ENCODE measurements around the gene LYPD4.
A peak's percentile ranks its signal among the peaks of the same experiment; 100 is the strongest.
"Not testable (repeated sequence)": the region's sequence is repeated elsewhere in the genome, so short reads cannot be mapped to it uniquely, and the experiment has no call there.

The LYPD4 gene

DNA sequence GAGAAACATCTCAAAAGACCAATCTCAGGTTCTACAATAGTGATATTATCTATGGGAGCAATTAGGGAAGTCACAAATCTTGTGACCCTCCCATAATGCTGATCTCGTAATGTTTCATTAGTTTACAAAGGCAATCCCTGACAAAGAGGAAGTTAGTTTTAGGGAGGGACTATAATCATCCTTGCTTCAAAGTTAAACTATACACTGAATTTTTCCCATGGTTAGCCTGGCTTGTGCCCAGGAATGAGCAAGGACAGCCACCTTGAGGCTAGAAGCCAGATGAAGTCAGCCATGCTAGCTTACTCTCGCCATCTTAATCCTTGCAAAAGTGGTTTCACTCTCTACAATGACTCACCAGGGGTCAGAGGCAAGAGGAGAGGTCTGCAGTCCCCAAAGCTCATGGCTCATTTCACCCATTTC lies 42.7 kb downstream of the LYPD4 start:
- DNase-seq, result no peak

DNA sequence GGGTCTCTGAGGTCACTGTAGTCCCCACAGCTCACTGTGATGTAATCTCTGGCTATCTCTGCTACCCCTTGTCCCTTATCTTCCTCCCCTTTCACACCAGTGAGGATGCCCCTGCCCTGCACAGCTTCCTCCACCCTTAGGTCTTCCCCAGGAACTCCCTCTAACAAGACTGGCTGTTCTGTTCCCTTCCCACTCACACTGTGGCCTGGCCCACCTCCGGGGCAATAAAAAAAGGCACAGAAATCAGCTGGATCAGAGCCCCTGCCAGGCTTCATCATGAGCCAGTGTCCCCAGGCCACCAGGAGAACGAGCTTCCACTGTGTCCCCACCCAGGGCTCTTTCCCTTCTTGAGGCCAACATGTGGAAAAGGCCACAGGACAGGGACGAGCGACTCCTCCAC lies 43.5 kb downstream of the LYPD4 start:
- no peak for DNase-seq

DNA sequence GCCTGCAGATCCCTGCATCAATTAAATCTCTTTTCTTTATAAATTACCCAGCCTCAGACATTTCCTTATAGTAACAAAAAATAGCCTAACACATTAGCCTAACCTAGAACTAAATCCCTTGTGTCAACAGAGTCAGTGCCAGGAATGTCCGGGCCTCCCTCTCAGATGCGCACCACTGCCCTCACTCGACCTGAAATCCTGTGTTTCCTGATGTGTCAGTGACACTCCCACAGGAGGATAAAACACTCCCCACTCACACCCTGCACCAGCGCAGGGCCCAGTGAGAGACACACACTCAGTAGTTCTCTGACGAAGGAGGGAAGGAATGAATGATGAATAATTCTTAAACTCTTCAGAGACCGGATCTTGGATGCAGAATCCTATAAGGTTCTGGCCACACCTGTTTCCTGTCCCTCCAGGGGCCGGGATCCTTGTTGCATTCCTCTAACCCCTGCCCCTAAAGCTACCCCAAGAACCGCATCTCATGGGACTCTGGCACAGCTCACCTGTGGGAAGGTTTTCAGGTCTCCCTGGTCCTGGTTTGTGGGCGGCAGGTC lies 45.0 kb downstream of the LYPD4 start:
- DNase-seq, result no peak

GRCh38 chr19:41796901-41797300 lies 47.6 kb downstream of the LYPD4 start:
- no peak for DNase-seq

DNA sequence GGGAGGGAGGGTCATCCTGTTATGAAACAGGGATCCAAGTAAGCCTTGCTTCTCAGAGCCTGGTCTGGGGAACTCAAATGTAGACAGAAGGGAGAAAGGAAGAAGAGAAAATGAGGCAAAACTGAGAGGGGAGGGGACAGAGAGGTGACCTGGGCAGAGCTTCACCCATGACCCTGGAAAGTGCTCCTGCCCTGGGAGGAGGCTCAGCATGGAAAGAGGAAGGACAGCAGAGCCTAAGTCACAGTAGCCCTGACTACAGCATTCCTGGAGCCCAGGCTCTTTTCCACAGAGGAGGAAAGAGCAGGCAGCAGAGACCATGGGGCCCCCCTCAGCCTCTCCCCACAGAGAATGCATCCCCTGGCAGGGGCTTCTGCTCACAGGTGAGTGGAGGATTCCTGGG lies 48.1 kb downstream of the LYPD4 start, which contains the start of gene CEACAM3:
TSS of gene CEACAM3 (plus strand) at position 226 of the 400 bp plus-strand sequence. CDS start at position 317, 91 bp downstream.
- no peak for DNase-seq

GRCh38 chr19:41795031-41795461 lies 49.4 kb downstream of the LYPD4 start:
- DNase-seq, result peak in 8 of 56 donors; percentile 2 to 41 (median 7)

DNA sequence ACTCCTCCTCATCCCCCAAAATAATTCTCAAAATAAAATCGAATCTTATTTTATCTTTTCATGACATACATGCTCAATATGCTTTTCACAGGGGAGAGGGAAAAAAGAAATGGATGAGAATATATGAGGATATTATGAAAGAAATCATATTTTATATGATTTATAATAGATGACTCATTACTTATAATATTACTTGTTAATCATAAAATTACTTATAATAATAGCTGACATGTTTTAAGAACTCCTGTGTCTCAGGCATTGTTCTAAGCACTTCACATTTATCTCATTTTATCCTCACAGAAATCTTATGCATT lies 51.1 kb downstream of the LYPD4 start:
- no peak for DNase-seq

DNA sequence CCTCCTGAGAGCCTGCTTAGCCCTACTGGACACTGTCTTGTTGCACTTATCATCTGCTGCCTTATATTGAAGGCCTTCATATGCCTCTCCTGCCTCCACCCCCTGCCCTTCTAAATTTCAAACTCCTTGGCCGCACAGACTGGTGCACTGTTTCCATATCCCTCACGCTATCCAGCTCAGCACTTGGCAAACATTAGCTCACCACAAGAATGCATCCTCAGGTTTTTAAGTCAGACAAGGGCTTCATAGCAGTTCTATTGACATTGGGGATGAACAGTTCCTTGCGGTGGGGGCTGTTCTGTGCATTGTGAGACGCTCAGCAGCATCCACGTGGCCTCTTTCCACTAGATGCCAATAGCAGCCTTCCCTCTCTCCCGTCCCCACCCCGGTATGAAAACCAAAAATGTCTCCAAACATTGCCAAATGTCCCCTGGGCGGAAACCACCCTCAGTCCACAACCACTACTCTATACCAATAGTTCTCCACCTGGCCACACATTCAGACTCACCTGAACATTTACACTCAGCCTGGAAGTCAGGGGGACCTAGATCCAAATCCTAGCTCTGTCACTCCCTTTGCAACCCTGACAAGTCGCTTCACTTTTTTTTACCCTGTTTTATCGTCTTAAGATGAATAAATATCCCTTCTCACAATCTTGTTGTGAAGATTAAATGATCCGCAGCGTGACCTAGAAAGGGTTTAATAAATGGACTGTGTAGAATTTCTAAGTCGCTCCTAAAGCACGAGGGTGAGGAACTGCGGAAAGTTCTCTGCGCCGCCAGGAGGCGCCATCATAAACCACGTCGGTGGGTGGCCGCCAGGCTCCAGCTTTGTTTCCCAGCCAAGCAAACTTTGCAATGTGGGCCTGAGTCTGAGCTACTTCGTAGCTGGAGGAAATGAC lies 51.7 kb downstream of the LYPD4 start:
- DNase-seq, result peak in 10 of 56 donors; percentile 0 to 41 (median 14)

DNA sequence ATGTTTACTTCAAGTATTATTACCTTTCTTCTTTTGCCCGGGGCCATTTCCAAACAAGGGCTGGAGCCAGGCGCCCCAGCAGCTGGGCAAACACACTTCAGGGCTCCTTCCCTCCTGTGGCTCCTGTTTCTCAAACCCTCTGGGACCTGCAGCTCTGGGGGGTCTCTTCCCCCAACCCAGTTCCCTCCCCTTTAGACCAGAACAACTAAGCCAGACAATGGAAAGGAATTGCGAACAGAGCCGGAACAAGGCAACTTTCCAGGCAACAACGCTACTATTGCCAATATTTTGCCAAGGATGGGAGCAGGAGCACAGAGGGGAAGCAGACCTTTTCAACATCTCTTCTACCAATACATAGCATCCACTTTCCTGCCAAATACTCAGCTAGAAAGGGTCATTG lies 55.4 kb downstream of the LYPD4 start:
- not testable (repeated sequence) for DNase-seq

DNA sequence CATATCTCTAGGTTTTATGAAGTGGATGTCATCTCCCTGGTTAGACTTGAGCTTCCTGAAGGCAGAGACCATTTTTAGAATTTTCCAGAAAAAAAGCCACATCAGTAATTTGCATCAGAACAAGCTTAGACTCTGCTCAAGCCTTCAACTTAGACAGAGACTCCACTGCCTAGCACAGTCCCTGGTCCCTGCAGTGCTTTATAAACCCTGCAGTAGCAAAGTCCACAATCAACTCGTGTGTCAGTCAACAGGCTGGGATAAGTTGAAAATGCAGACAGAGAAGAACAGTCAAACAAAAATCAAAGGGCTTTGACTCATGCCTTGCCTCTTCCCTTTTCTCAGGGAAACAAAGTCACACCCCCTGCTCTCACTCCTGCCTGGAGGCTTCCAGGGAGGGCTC lies 56.0 kb downstream of the LYPD4 start:
- DNase-seq, result not testable (repeated sequence)
